ENCODE measurements around the gene HSPG2.

DNA sequence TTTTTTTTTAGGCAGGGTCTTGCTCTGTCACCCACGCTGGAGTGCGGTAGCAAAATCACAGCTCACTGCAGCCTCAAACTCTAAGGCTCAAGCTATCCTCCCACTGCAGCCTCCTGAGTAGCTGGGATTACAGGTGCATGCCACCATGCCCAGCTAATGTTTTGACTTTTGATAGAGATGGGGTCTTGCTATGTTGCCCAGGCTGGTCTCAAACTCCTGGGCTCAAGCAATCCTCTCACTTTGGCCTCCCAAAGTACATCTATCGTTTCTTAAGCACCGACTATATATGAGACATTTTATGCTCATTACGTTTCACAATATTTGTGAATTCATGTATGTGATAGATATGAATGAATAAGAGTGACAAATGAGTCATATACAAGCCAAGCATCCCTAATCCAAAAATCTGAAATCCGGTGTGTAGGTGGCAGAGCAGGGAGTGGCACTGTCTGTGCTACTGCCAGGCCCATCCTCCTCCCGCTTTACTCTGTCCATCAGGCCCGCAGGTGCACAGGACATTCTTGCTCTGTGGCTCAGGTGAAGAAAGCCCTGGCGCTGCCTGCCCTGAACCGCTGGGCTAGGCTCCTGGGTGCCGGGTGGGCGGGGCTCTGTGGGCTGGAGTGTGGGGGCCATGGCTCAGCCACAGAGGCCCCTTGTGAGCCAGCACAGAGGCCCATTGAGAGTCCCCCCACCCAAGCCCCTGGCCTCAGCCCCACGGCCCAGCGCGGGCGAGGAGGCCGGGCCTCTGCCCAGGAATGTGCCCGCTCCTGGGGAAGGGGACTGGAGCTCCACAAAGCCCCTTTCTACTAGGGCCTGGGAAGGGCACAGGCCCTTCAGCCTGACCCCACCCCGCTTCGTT is 45.3 kb downstream of the HSPG2 start:
- TF ChIP-seq, protein P1, sequence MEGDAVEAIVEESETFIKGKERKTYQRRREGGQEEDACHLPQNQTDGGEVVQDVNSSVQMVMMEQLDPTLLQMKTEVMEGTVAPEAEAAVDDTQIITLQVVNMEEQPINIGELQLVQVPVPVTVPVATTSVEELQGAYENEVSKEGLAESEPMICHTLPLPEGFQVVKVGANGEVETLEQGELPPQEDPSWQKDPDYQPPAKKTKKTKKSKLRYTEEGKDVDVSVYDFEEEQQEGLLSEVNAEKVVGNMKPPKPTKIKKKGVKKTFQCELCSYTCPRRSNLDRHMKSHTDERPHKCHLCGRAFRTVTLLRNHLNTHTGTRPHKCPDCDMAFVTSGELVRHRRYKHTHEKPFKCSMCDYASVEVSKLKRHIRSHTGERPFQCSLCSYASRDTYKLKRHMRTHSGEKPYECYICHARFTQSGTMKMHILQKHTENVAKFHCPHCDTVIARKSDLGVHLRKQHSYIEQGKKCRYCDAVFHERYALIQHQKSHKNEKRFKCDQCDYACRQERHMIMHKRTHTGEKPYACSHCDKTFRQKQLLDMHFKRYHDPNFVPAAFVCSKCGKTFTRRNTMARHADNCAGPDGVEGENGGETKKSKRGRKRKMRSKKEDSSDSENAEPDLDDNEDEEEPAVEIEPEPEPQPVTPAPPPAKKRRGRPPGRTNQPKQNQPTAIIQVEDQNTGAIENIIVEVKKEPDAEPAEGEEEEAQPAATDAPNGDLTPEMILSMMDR (conservative IDR thresholded peaks at IDR 0.05 in 1 of 2, IDR thresholded peaks at IDR 0.05 in 1 of 2; ENCODE audit: extremely low read depth in 1 of 2, insufficient read depth in 1 of 2, low read depth in 1 of 2, low read length in 2 of 2) = no peak
- TF ChIP-seq EZH2 (IDR thresholded peaks at IDR 0.05; ENCODE audit: borderline replicate concordance, low read length) = no peak
